NCI-H345 (cell line): ENCODE data around the gene GSS.
A peak's percentile ranks its signal among the peaks of the same experiment; 100 is the strongest.

ENCODE experiments used
- DNase-seq: peaks from one replicate; lab custom pipeline; 2025; lab: John Stamatoyannopoulos, UW

The GSS gene

DNA sequence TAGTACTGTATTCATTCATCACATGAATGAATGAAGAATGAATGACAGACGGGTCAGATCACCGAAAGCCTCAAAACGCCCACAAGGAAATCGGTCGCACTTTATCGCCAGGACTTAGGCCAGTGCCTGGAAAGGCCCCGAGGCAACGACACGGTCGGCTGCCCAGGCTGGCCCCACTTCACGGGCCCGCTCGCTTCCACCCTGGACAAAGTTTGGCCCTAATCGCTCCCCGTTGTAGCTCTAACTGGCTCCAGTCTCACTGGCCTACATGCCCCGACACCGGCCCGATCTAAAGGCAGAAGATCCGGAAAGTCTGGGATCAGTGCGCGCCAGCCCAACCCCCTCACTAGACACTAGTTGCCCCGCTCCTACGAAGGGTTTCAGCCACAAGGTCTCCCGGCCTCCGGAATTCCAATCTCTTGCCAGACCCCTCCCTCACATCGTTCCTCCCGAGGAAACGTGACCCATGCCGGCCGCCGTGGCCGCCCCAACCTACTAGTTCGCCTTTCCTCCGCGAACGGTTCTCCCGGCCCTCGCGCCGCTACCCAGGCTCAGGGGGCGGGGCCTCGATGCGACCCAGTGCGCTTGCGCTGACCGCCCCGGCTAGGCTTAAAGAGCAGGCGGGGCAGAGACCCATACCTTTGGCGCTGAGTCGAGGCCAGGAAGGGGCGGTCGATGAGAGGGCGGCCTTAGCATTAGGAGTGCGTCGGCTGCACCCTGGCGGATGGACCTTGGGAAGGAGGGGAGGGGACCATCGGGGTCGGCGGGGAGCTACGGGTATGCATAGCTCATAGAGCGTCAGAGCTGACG, at the start of gene GSS, which contains the start of gene MYH7B:
GSS (minus strand) TSS at position 576 of the 810 bp plus-strand sequence. CDS start 3,954 bp downstream, outside the sequence.
MYH7B (plus strand) TSS at position 638 of the 810 bp plus-strand sequence. CDS start 22,138 bp downstream, outside the sequence.
- DNase-seq = peak; percentile 97

DNA sequence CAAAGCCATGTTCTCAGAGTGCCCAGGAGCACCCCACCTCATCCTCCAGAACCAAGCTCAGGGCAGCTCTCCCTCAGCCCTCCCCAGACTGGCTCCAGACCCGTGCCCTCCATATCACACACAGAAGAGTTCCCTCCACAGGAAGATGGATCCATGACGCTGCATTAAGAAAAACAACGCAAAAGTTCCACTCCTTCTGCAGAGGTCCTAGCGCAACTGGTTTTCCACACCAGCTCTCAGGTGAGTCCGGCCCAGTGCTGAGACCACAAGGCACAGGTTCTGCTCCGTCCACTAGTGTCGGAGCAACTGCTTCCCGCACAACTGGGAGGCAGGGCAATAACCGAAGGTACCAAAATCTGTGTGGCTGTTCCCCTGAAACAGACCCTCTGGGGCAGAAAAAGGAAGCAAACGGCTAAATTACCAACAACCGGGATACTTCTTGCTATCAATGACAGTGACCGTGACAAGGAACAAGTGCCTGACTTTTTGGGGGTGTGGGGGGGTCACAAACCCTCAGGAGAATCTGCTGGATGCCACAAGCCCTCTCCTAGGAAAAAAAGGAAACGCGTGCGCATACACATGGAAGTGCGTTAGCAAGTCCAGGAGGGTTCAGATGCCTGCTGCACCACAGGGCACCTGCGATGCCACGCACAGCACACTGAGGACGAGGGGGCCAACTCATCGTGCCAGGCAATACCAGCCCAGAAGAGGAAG, 49.3 kb upstream of the GSS start:
- DNase-seq = no peak

DNA sequence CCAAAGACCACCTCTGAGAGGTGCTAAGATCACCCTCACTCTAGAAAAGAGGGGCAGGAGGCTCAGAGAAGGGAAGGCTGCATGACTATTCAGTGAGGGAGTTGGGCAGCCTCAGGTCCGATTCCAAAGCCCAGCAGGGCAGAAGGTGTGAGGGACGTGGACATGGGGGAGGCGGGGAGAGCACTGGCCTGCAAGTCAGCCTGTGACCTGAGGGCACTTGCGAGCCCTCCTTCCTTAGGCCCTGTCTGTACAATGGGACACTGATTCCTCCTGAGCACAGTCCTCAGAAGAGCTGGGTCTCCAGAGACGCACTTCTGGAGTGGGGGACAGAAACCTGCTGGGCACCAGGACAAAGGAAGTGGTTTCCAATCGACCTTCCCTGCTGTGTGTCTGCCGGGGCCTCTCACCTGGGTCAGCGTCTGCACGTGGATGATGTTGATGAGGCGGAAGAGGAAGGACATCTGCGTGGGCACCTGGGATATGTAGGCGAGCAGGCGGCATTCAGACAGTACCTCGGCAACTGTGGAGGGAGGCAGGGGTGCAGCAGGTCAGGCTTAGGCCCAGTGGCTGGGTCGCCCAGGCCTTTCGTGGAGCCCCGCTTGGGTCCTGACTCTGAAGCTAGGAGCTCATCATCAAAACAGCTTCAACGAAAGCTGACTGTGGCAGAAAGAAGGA, 48.6 kb upstream of the GSS start:
- no peak for DNase-seq

DNA sequence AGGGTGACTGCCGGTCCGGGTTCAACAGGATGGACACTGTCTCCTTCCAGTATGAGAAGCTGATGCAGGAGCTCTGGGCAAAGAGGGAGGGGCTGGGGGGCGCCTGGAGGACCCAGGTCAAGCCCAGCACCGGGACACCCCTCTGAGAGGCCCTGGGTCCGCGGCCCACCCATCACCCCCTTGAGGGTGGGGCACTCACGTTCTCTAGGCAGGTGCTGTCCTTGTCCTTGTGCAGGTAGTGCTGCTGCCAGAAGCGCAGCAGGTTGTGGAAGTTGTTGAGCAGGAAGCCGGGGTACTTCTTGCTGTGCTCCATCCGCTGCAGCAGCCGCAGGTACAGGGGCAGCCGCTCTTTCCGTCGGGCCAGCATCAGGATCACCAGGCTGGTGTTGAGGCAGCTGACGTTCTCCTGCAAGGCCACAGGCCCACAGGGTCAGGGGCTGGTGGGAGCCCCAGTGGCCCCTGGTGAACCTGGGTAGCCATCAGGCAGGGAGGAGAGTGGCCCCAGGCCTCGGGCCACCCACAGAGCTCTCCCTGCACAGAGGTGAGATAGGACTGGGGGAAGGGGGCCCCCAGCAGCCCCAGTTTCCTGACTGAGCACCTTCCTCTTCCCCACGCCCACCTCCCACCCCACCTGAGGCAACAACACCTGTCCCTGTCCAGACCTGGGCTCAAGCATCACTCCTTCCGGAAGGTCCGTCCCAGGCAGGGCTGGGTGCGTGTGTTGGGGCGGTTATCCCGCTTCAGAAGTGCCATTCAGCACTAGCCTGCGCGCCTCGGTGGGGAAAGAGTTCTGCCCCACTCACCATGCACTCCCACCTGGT, 47.8 kb upstream of the GSS start:
- DNase-seq = no peak

DNA sequence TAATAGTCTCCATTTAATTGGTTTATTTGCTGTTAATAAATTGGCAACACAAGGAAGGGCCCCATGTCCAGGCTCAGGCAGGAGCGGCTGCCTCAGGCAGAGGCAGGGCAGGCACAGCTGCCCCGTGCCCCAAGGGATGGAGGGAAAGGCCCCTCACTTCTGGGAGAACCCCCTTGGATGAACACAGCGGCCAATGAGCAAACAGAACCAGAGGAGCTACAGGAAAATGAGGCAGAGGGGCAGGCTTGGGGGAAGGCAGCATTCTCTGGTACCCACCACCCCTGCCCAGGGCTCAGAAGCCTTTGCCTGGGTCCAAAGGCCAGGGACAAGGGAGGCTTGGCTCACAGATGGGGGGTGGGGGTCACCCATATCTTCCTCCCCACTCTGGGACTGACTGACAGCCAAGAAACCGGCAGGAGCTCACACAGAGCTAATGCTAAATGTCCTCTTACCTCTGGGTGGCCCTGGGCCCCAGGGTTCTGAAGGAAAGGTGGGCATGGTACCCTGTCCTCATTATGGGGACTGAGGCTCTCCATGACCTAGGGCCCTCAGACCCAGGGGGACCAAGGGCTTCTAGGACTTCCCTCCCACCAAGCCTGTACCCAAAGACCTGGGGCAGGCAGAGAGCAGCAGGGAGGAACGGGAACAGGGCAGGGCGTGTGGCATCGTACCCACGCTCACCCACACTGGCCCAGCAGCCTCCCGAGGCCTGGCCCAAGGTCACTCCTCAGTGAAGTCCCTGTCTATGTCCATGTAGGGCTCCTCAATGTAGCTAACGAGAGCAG, 47.0 kb upstream of the GSS start:
- DNase-seq = no peak

DNA sequence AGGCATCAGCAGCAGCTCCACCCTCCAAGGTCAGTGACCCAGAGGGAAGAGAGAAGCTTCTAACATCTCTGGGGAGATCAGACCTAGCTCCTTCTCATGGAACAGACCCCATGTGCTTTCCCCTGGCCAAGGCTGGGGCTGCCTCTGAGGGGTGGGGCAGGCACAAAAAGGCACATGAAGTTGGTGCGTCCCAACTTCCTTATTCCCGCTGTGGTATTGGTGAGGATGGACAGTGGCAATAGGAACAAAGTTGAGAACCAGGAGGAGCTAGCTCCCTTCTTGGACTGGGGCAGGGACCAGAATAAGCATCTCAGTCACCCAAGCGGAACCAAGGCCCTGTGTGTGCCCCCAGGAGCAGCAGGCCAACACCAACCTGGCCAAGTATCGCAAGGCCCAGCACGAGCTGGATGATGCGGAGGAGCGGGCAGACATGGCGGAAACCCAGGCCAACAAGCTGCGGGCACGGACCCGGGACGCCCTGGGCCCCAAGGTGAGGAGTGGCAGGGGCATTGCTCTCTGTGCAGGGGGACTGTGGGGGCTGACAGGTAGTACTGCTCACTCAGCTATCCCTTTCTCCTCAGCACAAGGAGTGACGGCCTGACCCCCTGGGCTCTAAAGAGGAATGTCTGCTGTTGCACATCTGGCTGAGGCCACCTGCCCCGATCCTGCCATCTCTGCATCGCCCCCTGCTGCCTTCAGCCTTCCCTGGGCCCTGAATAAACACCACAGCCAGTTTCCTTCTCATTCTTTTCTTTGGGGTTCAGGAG, 46.2 kb upstream of the GSS start:
- DNase-seq = no peak

DNA sequence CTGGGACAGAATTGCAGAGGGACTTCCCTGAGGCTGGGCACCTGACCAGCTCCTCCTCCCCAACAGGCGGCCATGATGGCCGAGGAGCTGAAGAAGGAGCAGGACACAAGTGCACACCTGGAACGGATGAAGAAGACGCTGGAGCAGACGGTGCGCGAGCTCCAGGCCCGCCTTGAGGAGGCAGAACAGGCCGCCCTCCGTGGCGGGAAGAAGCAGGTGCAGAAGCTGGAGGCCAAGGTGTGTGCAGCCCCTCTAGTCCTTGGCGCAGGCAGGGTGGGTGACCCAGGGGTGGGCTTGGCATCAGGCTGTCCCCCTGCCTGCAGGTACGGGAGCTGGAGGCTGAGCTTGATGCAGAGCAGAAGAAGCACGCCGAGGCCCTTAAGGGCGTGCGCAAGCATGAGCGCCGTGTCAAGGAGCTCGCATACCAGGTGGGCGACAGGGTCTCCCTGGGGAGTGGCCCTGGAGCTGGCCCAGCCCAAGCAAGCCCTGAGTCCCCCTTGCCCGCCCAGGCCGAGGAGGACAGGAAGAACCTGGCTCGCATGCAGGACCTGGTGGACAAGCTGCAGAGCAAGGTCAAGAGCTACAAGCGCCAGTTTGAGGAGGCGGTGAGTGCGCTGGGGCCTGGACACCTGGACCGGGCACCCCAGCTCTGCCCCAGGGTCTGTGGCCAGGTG, 45.5 kb upstream of the GSS start:
- no peak for DNase-seq

DNA sequence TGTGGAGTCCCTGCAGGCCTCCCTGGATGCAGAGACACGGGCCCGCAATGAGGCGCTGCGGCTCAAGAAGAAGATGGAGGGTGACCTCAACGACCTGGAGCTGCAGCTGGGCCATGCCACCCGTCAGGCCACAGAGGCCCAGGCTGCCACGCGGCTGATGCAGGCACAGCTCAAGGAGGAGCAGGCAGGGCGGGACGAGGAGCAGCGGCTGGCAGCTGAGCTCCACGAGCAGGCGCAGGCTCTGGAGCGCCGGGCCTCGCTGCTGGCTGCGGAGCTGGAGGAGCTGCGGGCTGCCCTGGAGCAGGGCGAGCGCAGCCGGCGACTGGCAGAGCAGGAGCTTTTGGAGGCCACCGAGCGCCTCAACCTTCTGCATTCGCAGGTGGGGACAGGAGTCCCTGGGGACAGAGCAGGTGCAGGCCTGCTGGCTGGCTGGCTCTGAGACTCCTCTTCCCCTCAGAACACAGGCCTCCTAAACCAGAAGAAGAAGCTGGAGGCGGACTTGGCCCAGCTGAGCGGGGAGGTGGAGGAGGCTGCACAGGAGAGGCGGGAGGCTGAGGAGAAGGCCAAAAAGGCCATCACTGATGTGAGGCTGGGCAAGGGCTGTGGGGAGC, 44.8 kb upstream of the GSS start:
- no peak for DNase-seq

DNA sequence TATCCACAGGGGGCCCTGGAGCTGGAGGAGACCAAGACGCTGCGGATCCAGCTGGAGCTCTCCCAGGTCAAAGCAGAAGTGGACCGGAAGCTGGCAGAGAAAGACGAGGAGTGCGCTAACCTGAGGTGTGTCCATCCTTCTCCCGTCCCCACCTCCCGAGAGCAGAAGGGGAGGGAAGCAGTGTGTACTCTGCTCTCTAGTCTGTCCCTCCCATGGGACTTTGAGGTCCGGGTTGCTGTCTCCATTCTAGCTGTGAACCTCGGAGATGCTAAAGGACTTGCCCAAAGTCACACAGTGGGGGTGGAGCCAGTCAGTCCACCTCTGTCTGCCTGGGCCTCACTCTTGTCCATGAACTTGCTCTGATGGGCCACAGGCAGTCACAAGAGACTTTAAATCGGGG, 44.2 kb upstream of the GSS start:
- DNase-seq = no peak

DNA sequence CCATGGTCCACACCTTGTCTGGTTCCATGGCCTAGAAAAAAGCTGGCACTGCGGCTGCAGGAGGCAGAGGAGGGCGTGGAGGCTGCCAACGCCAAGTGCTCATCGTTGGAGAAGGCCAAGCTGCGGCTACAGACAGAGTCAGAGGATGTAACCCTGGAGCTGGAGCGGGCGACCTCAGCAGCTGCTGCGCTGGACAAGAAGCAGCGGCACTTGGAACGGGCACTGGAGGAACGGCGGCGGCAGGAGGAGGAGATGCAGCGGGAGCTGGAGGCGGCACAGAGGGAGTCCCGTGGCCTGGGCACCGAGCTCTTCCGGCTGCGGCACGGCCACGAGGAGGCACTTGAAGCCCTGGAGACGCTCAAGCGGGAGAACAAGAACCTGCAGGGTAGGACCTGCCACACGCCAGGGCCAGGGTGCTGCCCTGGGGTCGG, 43.4 kb upstream of the GSS start:
- DNase-seq = no peak

DNA sequence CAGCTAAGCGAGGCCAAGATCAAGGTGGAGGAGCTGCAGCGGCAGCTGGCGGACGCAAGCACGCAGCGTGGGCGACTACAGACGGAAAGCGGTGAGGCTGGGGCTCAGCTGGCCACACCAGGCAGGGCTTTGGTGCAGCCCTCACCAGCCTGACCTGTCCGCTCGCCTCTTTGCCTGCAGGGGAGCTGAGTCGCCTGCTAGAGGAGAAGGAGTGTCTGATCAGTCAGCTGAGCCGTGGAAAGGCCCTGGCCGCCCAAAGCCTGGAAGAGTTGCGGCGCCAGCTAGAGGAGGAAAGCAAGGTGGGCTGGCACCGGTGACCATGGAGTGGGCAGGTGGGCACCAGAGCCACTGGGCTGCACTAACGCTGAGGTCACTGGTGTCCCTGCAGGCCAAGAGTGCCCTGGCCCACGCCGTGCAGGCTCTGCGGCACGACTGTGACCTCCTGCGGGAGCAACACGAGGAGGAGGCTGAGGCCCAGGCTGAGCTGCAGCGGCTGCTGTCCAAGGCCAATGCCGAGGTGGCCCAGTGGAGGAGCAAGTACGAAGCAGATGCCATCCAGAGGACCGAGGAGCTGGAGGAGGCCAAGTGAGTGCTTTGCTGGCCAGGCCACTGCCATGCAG, 42.8 kb upstream of the GSS start:
- no peak for DNase-seq

DNA sequence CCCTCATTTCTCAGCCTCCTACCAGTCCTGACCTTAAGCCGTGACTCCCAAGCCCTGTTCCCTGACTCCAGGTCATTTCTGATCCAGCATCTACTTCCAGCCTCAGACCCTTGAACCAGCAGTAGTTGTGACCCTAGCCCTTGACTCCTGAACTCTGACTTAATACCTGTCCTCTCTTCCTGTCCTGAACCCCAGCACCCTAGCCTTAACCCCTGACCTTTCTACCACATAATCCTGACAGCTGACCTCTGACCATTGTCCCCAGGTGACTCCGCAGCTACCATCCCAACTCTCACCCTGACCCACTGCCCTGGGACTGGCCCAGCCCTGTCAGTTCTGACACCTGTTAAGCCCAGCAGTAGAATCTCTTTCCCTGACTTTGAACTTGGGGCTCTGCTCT, 42.2 kb upstream of the GSS start:
- DNase-seq = no peak

DNA sequence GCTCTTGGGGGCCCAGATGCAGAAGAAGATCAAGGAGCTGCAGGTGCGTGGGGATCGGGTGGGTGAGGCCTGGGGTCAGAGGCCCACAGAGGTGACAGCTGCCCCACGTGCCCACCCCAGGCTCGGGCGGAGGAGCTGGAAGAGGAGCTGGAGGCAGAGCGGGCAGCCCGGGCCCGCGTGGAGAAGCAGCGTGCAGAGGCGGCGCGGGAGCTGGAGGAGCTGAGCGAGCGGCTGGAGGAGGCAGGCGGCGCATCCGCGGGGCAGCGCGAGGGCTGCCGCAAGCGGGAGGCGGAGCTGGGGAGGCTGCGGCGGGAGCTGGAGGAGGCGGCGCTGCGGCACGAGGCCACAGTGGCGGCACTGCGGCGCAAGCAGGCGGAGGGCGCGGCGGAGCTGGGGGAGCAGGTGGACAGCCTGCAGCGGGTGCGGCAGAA, 41.5 kb upstream of the GSS start:
- no peak for DNase-seq

DNA sequence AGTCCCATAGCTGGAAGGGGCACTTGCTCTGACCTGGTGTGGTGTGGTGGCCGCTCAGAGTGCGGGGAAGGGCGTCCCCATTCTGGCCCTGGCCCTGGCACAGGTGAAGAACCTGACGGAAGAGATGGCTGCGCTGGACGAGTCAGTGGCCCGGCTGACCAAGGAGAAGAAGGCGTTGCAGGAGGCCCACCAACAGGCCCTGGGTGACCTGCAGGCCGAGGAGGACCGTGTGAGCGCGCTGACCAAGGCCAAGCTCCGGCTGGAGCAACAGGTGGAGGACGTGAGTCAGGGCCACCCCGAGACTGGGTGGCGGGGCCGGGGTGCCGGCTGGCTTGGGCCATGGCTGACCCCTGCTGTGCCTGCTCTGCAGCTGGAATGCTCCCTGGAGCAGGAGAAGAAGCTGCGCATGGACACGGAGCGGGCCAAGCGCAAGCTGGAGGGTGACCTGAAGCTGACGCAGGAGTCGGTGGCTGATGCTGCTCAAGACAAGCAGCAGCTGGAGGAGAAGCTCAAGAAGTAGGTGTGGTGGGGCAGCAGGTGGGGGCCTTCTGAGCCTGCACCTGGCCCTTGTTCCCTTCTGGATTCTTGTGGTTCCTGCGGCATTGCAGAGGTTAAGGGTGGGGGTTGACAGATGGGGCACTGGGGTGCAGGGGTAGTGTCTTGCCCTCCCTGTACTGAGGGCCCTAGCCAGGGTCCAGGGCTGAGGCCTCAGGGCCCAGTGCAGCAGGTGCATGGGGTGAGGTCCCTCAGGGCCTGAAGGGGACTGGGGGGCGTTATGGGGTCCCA, 40.8 kb upstream of the GSS start:
- no peak for DNase-seq

DNA sequence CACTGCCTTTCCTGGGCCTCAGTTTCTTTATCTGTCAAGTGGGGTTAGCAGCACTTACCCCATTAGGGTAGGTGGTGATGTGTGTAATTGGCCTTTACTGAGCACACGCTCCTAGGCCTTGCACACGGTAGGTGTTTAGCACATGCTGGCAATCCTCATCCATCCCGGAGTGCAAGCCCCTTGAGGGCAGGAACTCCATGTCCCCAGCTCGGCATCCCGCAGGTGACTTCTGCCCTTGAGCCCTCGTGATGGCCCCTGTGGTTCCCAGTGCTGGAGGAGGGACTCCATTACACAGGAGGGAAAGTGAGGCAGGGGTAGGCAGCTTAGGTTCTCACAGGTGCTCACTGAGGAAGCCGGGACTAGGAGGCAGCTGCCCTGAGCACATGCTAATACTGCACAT, 40.1 kb upstream of the GSS start:
- no peak for DNase-seq

DNA sequence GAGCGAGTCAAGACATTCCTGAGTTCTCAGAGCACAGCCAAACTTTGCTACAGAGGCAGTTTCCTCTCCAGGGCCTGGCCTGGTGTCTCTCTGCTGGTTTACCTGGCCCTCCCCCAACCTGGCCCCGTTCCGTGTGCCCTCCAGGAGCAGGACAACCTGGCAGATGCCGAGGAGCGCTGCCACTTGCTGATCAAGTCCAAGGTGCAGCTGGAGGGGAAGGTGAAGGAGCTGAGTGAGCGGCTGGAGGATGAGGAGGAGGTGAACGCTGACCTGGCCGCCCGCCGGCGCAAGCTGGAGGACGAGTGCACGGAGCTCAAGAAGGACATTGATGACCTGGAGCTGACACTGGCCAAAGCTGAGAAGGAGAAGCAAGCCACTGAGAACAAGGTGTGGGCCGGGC, 39.6 kb upstream of the GSS start:
- no peak for DNase-seq

DNA sequence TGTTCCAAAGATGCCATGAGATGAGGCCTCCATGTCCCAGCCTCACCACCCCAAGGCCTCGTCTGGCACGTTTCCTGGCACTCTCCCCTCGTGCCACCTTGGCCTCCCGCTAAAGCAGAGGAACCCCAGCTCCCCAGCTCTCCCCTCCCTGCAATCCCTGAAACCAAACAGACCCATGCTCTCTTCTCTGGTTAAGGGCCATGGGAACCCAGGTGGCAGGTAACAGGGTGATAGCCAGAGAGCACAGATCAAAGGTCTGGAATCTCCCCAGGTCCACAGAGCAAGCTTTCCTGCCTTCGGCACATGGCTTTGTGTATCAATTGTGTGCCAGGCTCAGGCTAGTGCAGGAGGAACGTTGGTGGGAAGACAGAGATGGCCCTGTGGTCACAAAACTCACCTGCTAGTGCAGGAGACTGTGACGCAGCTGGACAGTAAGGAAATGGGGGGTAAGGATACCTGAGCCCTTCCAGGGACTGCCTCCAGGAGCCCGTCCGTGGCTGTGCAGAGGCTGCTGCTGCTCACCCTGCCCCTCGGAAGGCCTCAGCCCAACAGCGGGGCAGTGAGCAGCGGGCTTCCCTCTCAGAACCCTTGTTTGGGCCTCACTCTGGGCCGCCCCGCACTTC, 39.0 kb upstream of the GSS start:
- no peak for DNase-seq
